VCaP (cell line): ENCODE data around the gene PRKACG.

ENCODE experiments used
- H3K27ac ChIP-seq: fragments of 450-650 bp; 2 replicates; pipeline ENCODE4 v1.5.1; 2017
- CTCF ChIP-seq: fragments of 450-650 bp; conservative IDR thresholded peaks from 2 replicates; pipeline ENCODE4 v1.5.1; 2017; ENCODE audit warnings: mild to moderate bottlenecking, moderate library complexity

The PRKACG gene

GRCh38 chr9:68980341-68980914, 33.5 kb downstream of the PRKACG start:
- no peak for TF ChIP-seq CTCF
- peak overlapping the region; percentile 78 for H3K27ac ChIP-seq

DNA sequence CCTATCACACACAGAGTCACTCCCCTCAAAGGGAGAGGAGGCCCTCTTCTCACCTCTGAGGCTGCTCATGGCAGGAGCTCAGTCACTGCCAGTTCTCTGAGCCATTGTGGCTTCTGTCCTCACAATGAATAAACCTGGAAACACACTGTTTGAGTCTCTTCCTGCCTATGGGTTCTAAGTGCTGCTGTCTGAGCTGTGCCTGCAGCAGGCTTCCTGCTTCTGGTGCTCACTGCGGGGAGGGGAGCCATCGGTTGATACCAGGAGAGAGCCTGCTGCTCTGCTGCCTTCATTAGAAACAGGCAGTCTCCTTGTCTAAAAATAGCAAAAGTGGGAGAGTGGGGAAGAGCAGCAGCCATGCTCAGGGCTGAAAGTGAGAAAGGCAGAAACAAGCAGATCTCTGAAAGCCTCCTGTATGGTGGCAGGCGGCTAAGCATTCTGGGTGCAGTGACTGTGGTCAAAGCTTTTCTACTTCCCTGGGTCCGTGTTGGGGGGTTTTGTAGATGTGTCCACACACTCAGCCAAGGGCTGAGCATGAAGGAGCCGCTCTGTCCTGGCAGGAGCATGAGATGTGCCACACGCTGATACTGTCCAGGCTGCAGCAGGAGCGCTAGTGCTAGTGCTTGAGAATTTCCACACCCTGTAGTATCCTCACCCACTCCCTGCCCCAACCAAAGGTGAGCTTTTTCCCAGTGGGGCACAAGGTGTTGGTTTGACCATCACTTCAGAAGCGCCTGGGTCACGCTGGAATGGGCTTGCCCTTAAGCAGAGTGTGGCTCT, 34.2 kb downstream of the PRKACG start:
- TF ChIP-seq CTCF, result no peak
- H3K27ac ChIP-seq, result peak overlapping the region; percentile 78

GRCh38 chr9:68978501-68978900, 35.4 kb downstream of the PRKACG start:
- H3K27ac ChIP-seq, result no peak overlapping the region
- no peak for TF ChIP-seq CTCF

DNA sequence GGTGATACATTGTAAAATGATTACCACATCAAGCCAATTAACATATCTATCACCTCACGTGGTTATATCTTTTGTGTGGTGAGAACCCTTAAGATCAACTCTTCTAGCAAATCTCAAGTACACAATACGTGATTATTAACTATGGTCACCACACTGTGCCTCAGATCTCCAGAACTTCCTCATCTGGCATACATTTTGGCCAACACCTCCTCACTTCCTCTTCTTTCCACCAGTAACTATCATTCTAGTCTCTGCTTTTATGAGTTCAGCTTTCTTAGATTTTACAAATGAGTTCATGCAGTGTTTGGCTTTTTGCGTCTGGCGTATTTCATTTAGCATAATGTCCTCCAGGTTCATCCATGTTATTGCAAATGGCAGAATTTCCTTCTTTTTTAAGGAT, 35.8 kb downstream of the PRKACG start:
- TF ChIP-seq CTCF, result no peak
- H3K27ac ChIP-seq, result no peak overlapping the region

DNA sequence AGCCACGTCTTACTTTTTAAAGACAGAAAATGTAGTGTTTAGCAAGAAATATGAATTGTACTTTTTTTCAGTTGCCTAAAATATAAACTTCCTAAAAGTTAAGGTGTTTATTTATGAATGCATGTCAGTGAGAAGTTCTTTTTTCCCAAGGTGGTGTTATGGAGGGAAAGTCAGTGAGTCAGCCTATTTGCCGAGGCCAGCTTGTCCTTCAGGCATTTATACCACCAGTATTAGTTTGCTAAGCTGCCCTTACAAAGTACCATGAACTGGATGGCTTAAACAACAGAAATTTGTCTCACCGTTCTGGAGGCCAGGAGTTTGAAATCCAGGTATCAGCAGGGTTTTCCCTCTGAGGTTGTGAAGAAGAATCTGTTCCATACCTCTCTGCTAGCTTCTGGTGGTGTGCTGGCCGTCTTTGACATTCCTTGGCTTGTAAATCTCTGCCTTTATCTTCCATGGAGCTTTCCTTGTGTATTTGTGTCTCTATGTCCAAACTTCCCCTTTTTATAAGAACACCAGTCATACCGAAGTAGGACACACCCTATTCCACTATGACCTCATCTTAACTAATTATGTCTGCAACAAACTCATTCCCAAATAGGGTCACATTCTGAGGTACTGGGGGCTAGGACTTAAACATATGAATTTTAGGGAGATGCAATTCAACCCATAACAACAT, 38.4 kb downstream of the PRKACG start:
- no peak overlapping the region for H3K27ac ChIP-seq
- no peak for TF ChIP-seq CTCF

GRCh38 chr9:68974901-68975300, 39.0 kb downstream of the PRKACG start:
- TF ChIP-seq CTCF, result no peak
- no peak overlapping the region for H3K27ac ChIP-seq

DNA sequence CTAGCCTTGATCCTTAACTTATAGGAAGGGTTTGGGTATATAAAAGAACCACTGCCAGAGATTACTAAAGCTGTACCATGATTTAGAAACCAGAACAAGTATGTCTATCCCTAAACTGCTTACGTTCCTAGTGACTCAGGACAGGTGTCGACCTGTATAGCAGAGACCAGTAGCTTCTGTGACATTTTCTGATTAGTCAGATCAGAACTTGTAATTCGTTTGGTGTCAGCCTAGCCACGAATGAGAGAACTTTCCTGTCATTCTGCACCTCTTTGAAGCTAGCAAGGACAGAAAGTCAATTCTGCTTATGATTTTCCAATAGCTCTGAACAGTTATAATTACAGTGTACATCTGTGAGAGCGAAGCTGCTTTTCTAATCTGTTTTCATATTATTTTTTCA, 39.5 kb downstream of the PRKACG start:
- H3K27ac ChIP-seq, result no peak overlapping the region
- no peak for TF ChIP-seq CTCF
